K562 (cell line): ENCODE data around the gene ESPN. TPM values are rescaled to one million over a fixed set of nuclear protein-coding genes. Genes with fewer than 3 reads are reported as not detected.
A peak's percentile ranks its signal among the peaks of the same experiment; 100 is the strongest.

ENCODE experiments used
- DEAF1 ChIP-seq: fragments of 450-650 bp; formaldehyde crosslinking; IDR thresholded peaks from 2 replicates; pipeline ENCODE4 v1.4.0; 2020; ENCODE audit warnings: mild to moderate bottlenecking, moderate library complexity
- FOXA3 ChIP-seq, 2 experiments: fragments of 450-650 bp in 1 of 2; sonication (generic) in 1 of 2; formaldehyde crosslinking; IDR thresholded peaks in 1 of 2; conservative IDR thresholded peaks in 1 of 2; 2 replicates each; pipeline versions ENCODE4 v1.4.0 to v1.8.0; 2020 to 2022; ENCODE audit warnings: mild to moderate bottlenecking in 2 of 2, missing genetic modification reagents in 1 of 2
- FOXJ2 ChIP-seq: fragments of 200-800 bp; sonication (Bioruptor generic); IDR thresholded peaks from 2 replicates; pipeline ENCODE4 v1.6.1; 2016; ENCODE audit warnings: missing genetic modification characterization, missing compliant biosample characterization
- FOXM1 ChIP-seq, 2 experiments: fragments of 450-650 bp in 1 of 2; sonication (generic) in 1 of 2; formaldehyde crosslinking in 1 of 2; IDR thresholded peaks; 2 replicates each; pipeline versions ENCODE4 v1.6.1 to v1.9.0; 2017 to 2022; ENCODE audit warnings: low read depth in 2 of 2, mild to moderate bottlenecking in 2 of 2, missing genetic modification reagents in 1 of 2, moderate library complexity in 1 of 2
- KLF16 ChIP-seq: IDR thresholded peaks from 2 replicates; pipeline ENCODE4 v1.6.1; 2016; ENCODE audit warnings: antibody characterized with exemption
- KLF6 ChIP-seq: fragments of 250-450 bp; sonication (Bioruptor Pico); IDR thresholded peaks from 2 replicates; pipeline ENCODE4 v1.4.0; 2020; ENCODE audit warnings: mild to moderate bottlenecking, moderate library complexity, borderline replicate concordance
- MCM5 ChIP-seq: fragments of 450-650 bp; IDR thresholded peaks from 2 replicates; pipeline ENCODE4 v1.6.1; 2016; ENCODE audit warnings: low read depth
- MTA2 ChIP-seq: fragments of 450-650 bp; IDR thresholded peaks from 2 replicates; pipeline ENCODE4 v1.6.1; 2016; ENCODE audit warnings: low read depth
- MYC ChIP-seq, 2 experiments: fragments of 250-450 bp in 1 of 2; sonication (Bioruptor Pico) in 1 of 2; IDR thresholded peaks; 2 replicates each; pipeline versions ENCODE4 v1.5.1 to v1.6.1; 2012 to 2021; ENCODE audit warnings: low read depth in 2 of 2, borderline replicate concordance in 1 of 2, improper control_type of control experiment in 1 of 2, low read length in 1 of 2, mild to moderate bottlenecking in 1 of 2, moderate library complexity in 1 of 2
- SMARCA5 ChIP-seq: fragments of 450-650 bp; IDR thresholded peaks from 2 replicates; pipeline ENCODE4 v1.6.1; 2016
- THRA ChIP-seq: fragments of 450-650 bp; IDR thresholded peaks from 2 replicates; pipeline ENCODE4 v1.6.1; 2017; ENCODE audit warnings: mild to moderate bottlenecking, moderate library complexity
- TOE1 ChIP-seq, 2 experiments: fragments of 450-650 bp in 1 of 2; sonication (generic) in 1 of 2; formaldehyde crosslinking in 1 of 2; IDR thresholded peaks; 2 replicates each; pipeline versions ENCODE4 v1.7.1 to v1.8.0; 2016 to 2022; ENCODE audit warnings: borderline replicate concordance in 2 of 2, mild to moderate bottlenecking in 2 of 2, antibody characterized with exemption in 1 of 2, inconsistent platforms in 1 of 2, low read depth in 1 of 2, missing genetic modification reagents in 1 of 2, moderate library complexity in 1 of 2
- U2AF2 ChIP-seq: fragments of 200-400 bp; formaldehyde crosslinking; optimal IDR thresholded peaks from 2 replicates; pipeline ENCODE3; 2017; ENCODE audit warnings: low read depth, mild to moderate bottlenecking, low read length
- UBTF ChIP-seq, 2 experiments: IDR thresholded peaks; 2 replicates each; pipeline ENCODE4 v1.6.1; 2012; ENCODE audit warnings: improper control_type of control experiment in 2 of 2, low read depth in 2 of 2, low read length in 2 of 2, borderline replicate concordance in 1 of 2
- ZC3H8 ChIP-seq: fragments of 450-650 bp; IDR thresholded peaks from 2 replicates; pipeline ENCODE4 v1.6.1; 2017
- ZNF444 ChIP-seq: fragments of 250-450 bp; sonication (Bioruptor Pico); IDR thresholded peaks from 2 replicates; pipeline ENCODE4 v1.4.0; 2020; ENCODE audit warnings: mild to moderate bottlenecking, moderate library complexity
- ZNF740 ChIP-seq, 3 experiments: fragments of 200-800 bp in 1 of 3; sonication (Bioruptor generic) in 1 of 3; sonication (generic) in 1 of 3; formaldehyde crosslinking in 1 of 3; IDR thresholded peaks; 2 replicates each; pipeline versions ENCODE4 v1.6.1 to v1.8.0; 2016 to 2022; ENCODE audit warnings: mild to moderate bottlenecking in 2 of 3, missing compliant biosample characterization in 2 of 3, missing genetic modification characterization in 2 of 3, missing genetic modification reagents in 1 of 3
- ZNF76 ChIP-seq: fragments of 250-450 bp; sonication (Bioruptor Pico); IDR thresholded peaks from 2 replicates; pipeline ENCODE4 v1.4.0; 2020; ENCODE audit warnings: mild to moderate bottlenecking, moderate library complexity, borderline replicate concordance
- ZZZ3 ChIP-seq: fragments of 450-650 bp; IDR thresholded peaks from 2 replicates; pipeline ENCODE4 v1.6.1; 2016; ENCODE audit warnings: antibody characterized with exemption, mild to moderate bottlenecking, moderate library complexity
- polyA plus RNA-seq, 8 experiments: library from polyadenylated mRNA; depleted of rRNA in 4 of 8; stranded (reverse) in 5 of 8; unstranded in 3 of 8; fragments of >200 nt; fragmentation: Nextera tagmentation in 2 of 8; fragmentation: Illumina TruSeq in 1 of 8; extraction: Ambion mirVana in 2 of 8; extraction: Trizol in 1 of 8; gene quantifications; 2 replicates each; pipeline versions ENCODE4 v1.2.1 to v1.2.3, GENCODE V29; 2011 to 2014; ENCODE audit warnings: inconsistent platforms in 1 of 8, missing spikeins in 1 of 8
- total RNA-seq, 7 experiments: library from RNA; depleted of rRNA in 6 of 7; stranded (reverse); fragments of >200 nt in 6 of 7; fragmentation: Illumina TruSeq in 2 of 7; extraction: Trizol in 2 of 7; gene quantifications; 2 replicates each; pipeline versions ENCODE4 v1.2.1 to v1.2.3, GENCODE V29; 2011 to 2021; ENCODE audit warnings: low replicate concordance in 1 of 7

ESPN gene
- total and polyA plus RNA-seq, 9 of the 15 experiments (the other 6 are each of a cell fraction or from before 2014, with no cell fraction given), result 0.07 to 1.2 (median 0.45) TPM; not detected in 3

GRCh38 chr1:6424619-6425593 lies at the start of gene ESPN (continued):
- TF ChIP-seq DEAF1 (no peak), MTA2 (no peak), ZNF76 (no peak), TOE1 (IDR thresholded peaks at IDR 0.05; ENCODE audit: borderline replicate concordance) (no peak), TOE1 (CRISPR knock-in tag; IDR thresholded peaks at IDR 0.05; ENCODE audit: borderline replicate concordance, low read depth) (no peak), SMARCA5 (no peak), ZNF740 (CRISPR knock-in tag; IDR thresholded peaks at IDR 0.05) (no peak), ZNF740 (tag; IDR thresholded peaks at IDR 0.05) (no peak), U2AF2 (no peak), ZC3H8 (no peak), KLF6 (CRISPR knock-in tag) (no peak), FOXM1 (IDR thresholded peaks at IDR 0.05; ENCODE audit: low read depth) (no peak), FOXM1 (CRISPR knock-in tag; IDR thresholded peaks at IDR 0.05; ENCODE audit: low read depth) (no peak), MYC (IDR thresholded peaks at IDR 0.05; ENCODE audit: low read depth, low read length) (0 out of 2 replicates have a peak, but pooled peaks have one; percentile 40), MYC (CRISPR knock-in tag; IDR thresholded peaks at IDR 0.05; ENCODE audit: borderline replicate concordance, low read depth) (no peak), ZNF444 (CRISPR knock-in tag) (no peak), FOXJ2 (tag) (no peak), MCM5 (no peak), KLF16 (no peak), THRA (no peak), UBTF (IDR thresholded peaks at IDR 0.05; ENCODE audit: borderline replicate concordance in 1 of 2, low read depth in 2 of 2, low read length in 2 of 2) (peak; percentile 61 to 77; a peak in 1 of 4 replicates), FOXA3 (CRISPR knock-in tag; conservative IDR thresholded peaks at IDR 0.05 in 1 of 2, IDR thresholded peaks at IDR 0.05 in 1 of 2) (no peak), ZZZ3 (no peak)
